ENCODE measurements around the gene BCAS1.

DNA sequence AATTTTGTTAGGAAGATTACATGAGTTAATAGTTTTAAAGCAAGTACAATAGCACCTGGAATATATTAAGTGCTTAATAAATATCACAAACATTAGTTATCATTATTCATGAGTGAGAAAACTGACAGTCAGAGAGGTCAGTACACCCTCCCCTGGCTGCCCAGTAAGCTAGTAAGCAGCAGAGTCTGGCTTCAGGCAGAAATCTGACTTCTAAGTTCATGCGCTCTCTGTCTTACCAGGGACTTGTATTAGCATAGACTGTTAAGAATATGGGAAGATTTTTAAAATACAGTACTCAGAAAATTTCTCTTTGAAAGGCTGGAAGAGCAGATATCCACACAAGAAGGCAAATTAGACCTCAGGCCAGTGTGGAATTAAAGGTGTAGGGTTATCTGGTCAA, 40.8 kb downstream of the BCAS1 start:
- TF ChIP-seq, protein P1, sequence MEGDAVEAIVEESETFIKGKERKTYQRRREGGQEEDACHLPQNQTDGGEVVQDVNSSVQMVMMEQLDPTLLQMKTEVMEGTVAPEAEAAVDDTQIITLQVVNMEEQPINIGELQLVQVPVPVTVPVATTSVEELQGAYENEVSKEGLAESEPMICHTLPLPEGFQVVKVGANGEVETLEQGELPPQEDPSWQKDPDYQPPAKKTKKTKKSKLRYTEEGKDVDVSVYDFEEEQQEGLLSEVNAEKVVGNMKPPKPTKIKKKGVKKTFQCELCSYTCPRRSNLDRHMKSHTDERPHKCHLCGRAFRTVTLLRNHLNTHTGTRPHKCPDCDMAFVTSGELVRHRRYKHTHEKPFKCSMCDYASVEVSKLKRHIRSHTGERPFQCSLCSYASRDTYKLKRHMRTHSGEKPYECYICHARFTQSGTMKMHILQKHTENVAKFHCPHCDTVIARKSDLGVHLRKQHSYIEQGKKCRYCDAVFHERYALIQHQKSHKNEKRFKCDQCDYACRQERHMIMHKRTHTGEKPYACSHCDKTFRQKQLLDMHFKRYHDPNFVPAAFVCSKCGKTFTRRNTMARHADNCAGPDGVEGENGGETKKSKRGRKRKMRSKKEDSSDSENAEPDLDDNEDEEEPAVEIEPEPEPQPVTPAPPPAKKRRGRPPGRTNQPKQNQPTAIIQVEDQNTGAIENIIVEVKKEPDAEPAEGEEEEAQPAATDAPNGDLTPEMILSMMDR (conservative IDR thresholded peaks at IDR 0.05 in 1 of 2, IDR thresholded peaks at IDR 0.05 in 1 of 2; ENCODE audit: extremely low read depth in 1 of 2, insufficient read depth in 1 of 2, low read depth in 1 of 2, low read length in 2 of 2) = no peak
- TF ChIP-seq EZH2 (IDR thresholded peaks at IDR 0.05; ENCODE audit: borderline replicate concordance, low read length) = no peak
